ENCODE data around the gene TPPP. TPM values are rescaled to one million over a fixed set of nuclear protein-coding genes. Genes with fewer than 3 reads are reported as not detected.

Gene TPPP
- total and polyA plus RNA-seq, 2 experiments from 2014 or later, result 3.7 to 7.7 TPM

DNA sequence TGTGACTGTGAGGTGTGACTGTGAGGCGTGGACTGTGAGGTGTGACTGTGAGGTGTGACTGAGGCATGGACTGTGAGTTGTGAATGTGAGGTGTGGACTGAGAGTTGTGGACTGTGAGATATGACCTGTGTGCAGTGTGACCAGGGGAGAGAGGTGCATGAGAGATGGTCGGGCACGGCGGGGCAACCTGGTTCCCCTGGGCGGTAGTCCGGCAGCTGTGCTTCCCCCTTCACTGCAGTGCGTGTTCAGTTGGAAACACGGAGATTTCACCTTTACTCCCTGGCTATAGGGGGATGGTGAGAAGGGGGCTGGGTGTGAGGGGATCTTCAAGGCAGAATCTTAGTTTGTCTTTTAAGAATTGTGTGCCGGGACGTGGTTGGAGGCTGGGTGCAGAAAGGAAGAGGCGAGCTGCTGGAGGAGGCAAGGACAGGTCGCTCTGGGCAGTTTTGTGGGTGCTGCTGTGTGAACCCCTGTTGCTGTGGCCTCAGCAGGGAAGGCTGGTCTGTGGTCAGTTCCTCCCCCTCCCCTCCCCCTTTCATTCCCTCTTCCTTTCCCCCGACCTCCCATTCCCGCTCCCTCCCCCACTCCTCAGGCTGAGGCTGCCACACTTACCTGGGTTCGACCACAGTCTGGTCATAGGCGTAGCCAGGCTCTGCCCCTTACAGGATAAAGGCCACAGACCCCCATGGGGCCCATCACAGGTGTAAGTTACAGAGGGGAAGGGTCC, 41.7 kb downstream of the TPPP start:
- H3K27me3 ChIP-seq, result no peaks in the 10 kb centered on the region
- no peak for DNase-seq (ENCODE audit: low read depth in 1 of 2, low spot score in 1 of 2)
- TF ChIP-seq CTCF (IDR thresholded peaks at IDR 0.05; ENCODE audit: low read depth, low read length), result no peak
- H3K4me3 ChIP-seq, result no peak overlapping the region
- H3K4me1 ChIP-seq (ENCODE audit: low read depth), result no peaks in the 10 kb centered on the region
- no peak overlapping the region for H3K27ac ChIP-seq
- peaks cover 10% of the 10 kb centered on the region for H3K36me3 ChIP-seq
- H3K9me3 ChIP-seq (ENCODE audit: low read depth), result no peaks in the 10 kb centered on the region

- H3K36me3 ChIP-seq, result peaks cover 4% of the 10 kb centered on the region
- no peak for TF ChIP-seq CTCF (IDR thresholded peaks at IDR 0.05; ENCODE audit: low read depth, low read length)
- no peak overlapping the region for H3K4me3 ChIP-seq
Measured at GRCh38 chr5:647727-648126, 45.4 kb downstream of the TPPP start.

GRCh38 chr5:647311-647710, 45.8 kb downstream of the TPPP start:
- no peak for DNase-seq (ENCODE audit: low read depth in 1 of 2, low spot score in 1 of 2)
- no peaks in the 10 kb centered on the region for H3K9me3 ChIP-seq (ENCODE audit: low read depth)
- TF ChIP-seq CTCF (IDR thresholded peaks at IDR 0.05; ENCODE audit: low read depth, low read length), result no peak

More at GRCh38 chr5:647727-648126, 45.4 kb downstream of the TPPP start:
- Histone ChIP-seq H3K27ac (no peak overlapping the region), H3K27me3 (no peaks in the 10 kb centered on the region), H3K9me3 (ENCODE audit: low read depth) (no peaks in the 10 kb centered on the region), H3K4me1 (ENCODE audit: low read depth) (no peaks in the 10 kb centered on the region)
- DNase-seq (ENCODE audit: low read depth in 1 of 2, low spot score in 1 of 2), result no peak

GRCh38 chr5:646396-647201, 46.6 kb downstream of the TPPP start:
- DNase-seq (ENCODE audit: low read depth in 1 of 2, low spot score in 1 of 2), result no peak
- H3K9me3 ChIP-seq (ENCODE audit: low read depth), result no peaks in the 10 kb centered on the region
- H3K27ac ChIP-seq, result no peak overlapping the region
- no peak overlapping the region for H3K4me3 ChIP-seq
- H3K27me3 ChIP-seq, result no peaks in the 10 kb centered on the region
- TF ChIP-seq CTCF (IDR thresholded peaks at IDR 0.05; ENCODE audit: low read depth, low read length), result no peak
- peaks cover 4% of the 10 kb centered on the region for H3K36me3 ChIP-seq
- H3K4me1 ChIP-seq (ENCODE audit: low read depth), result no peaks in the 10 kb centered on the region

More at GRCh38 chr5:647311-647710, 45.8 kb downstream of the TPPP start:
- no peaks in the 10 kb centered on the region for H3K4me1 ChIP-seq (ENCODE audit: low read depth)
- H3K36me3 ChIP-seq, result peaks cover 4% of the 10 kb centered on the region
- H3K27me3 ChIP-seq, result no peaks in the 10 kb centered on the region
- no peak overlapping the region for H3K27ac ChIP-seq
- H3K4me3 ChIP-seq, result no peak overlapping the region

DNA sequence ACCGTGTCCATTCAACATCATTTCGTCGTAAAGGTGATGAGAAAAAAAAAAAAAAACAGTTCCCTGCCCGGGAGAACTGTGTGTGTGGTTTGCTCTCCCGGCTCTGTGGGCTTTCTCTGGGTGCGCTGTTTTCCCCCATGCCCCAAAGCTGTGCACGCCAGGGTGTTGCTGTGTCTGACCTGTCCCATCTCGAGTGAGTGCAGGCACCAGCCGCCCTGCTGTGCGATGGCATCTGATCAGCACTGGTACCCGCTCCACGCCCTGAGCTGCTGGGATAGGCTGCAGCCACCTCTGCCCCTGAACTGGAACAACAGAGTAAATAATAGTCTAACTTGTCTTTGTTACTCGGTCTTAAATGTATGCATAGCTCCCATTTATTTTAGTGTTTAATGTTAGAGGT, 47.7 kb downstream of the TPPP start:
- peaks cover 9% of the 10 kb centered on the region for H3K36me3 ChIP-seq
- no peak for TF ChIP-seq CTCF (IDR thresholded peaks at IDR 0.05; ENCODE audit: low read depth, low read length)

More for the DNA sequence above, 47.7 kb downstream of the TPPP start:
- Histone ChIP-seq H3K9me3 (ENCODE audit: low read depth) (no peaks in the 10 kb centered on the region), H3K27ac (no peak overlapping the region), H3K4me3 (no peak overlapping the region), H3K27me3 (no peaks in the 10 kb centered on the region), H3K4me1 (ENCODE audit: low read depth) (no peaks in the 10 kb centered on the region)
- no peak for DNase-seq (ENCODE audit: low read depth in 1 of 2, low spot score in 1 of 2)

Data from cardiac muscle cell (in vitro differentiated cells and primary cell).